Cerebellar nuclear complex (tissue), 1 donor: ENCODE results near the gene PMEL.
"Not testable (repeated sequence)": the region's sequence is repeated elsewhere in the genome, so short reads cannot be mapped to it uniquely, and the experiment has no call there.

ENCODE experiments used
- DNase-seq, 2 experiments: peaks; one replicate each; lab custom pipeline; 2025; lab: John Stamatoyannopoulos, UW

The PMEL gene

DNA sequence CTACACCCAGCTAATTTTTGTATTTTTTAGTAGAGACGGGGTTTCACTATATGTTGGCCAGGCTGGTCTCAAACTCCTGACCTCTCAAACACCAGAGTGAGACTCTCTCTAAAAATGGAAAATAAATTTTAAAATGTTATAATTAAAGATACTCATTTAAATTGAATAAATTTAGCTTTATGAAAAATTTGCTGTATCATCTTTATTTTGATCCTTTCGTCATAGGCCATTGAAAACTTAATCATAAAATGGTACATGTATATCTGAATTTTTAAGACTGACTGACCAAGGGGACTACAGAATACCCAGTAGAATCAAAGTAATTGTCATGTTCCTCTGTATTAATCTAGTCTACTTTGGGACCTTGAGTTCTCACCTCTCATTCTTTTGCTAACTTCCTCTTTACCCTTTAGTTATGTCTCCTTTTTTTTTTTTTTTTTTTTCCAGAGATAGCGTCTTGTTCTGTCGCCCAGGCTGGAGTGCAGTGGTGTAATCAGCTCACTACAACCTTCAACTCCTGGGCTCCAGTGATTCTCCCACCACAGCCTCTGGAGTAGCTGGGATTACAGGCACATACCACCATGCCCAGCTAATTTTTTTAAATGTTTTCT, 17.5 kb upstream of the PMEL start:
- DNase-seq: no peak

DNA sequence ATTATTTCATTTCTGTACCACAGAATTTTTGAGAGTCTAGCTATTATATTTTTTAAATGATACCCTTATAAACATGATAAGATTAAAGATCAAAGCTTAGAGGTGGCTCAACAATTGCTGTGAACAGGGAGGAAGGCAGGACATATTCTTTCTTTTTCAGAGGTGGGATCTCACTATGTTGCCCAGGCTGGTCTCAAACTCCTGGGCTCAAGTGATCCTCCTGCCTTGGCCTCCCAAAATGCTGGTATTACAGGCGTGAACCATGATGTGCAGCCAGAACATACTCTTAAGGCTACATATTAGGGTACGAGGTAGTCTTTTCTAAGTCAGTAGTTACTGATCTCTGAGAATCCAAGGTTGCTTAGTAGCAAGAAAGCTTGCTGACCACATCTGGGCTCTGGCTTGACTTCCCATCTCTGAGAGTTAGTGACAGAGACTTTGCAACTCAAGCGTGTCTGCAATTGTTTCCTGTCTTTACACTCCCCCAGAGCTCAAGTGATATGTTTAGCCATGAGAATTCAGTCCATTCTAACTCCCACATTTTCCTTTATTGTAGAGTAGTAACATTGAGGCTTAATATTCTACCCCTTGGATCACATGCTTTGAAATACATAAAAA, 16.6 kb upstream of the PMEL start:
- no peak for DNase-seq

DNA sequence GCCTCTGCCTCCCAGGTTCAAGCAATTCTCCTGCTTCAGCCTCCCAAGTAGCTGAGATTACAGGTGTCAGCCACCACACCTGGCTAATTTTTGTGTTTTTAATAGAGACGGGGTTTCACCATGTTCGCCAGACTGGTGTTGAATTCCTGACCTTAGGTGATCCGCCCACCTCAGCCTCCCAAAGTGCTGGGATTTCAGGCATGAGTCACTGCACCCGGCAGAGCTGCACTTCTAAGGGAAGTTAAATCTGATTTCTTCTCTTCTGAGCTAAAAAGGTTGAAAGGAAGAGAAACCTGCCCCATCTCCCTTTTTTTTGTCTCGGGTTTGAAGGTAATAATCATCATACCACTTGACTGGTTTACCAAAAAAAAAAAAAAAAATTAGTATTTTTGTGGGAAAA, 16.0 kb upstream of the PMEL start:
- DNase-seq: not testable (repeated sequence)

DNA sequence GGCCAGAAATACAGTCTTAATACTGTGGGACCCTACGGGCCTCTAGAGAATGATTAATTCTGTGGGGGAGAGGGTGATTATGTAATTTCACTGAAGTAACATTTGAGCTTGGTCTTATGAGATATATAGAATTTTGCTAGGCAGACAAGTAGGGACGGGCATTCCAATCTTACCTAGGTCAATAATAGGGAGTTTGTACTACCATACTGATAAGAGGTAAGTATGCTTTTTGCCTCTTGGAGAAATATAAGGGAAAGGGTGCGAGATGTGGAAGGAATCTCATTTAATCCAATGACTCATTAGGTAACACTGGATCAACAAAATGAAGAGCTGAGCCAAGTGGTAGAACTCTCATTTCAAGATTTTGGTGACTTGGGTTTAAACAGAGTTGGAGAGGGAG, 13.2 kb upstream of the PMEL start:
- no peak for DNase-seq

DNA sequence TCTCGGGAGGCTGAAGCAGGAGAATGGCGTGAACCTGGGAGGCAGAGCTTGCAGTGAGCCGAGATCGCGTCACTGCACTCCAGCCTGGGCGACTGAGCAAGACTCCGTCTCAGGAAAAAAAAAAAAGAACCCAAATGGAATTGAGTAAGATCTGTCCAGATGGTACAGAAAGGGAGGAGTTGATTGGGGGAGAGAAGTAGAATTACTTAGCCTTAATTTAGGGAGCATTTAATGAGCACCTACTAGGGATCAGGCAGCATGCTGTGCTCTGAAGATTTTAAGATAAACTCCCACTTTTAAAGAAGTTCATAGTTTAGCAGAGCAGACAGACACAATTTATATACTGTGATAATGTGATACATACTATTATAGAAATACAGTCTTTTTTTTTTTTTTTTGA, 12.6 kb upstream of the PMEL start:
- no peak for DNase-seq

DNA sequence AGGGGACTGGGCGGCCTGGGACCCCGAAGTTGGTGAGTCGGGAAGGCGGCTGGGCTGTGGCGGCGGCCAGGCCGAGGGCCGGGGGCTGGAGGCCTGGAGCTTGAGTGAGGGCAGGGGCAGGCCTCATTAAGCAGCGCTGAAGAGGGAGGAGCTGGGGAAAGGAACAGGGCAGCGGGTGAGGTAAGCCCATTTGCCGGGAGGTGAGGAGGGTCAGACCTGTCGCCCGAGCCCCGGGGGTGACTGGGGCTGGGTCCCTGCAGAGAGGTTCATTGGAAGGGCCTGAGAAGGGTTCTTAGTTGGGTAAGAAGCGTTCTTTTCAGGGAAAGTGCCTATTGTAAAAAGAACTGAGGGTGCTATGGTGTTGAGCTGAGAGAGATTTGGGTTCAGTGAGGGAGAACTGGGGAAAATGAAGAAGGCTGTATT, 8.5 kb upstream of the PMEL start:
- DNase-seq: no peak

DNA sequence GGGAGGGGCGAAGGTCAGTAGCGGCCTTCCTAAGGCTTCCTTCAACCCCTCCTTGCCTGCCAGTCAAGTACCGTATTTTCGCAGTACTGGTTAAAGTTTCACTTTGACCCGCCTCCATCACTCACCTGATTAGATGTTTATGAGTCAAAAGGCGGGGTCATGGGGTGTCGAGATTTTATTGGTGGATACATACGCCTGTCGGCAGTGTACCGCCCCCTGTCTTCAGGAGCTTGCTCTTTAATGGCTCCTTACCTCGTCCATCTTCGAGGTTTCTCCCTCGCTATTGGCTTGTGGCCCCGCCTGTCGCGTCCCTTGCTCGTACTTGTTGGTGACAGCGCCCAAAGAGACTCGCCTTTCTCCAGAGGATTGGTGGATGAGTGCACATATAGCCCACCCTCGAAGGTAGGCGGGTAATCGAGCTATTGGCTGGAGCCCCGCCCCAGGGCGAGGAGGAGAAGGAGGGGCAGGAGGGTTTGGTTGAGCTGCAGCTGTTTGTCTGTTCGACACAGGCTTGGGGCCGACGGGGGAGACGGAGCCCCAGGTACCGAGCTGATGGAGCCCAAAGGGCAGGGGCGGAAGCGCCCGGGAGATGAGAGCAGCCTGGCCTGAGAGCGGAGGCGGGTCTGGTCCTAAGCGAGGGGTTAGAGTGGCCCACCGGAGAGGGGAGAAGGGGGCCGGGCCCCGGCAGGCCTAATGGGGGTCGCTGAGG, 7.9 kb upstream of the PMEL start, which contains the start of gene RAB5B:
RAB5B (plus strand) TSS at position 480 of the 709 bp plus-strand sequence. CDS start 12,883 bp downstream, outside the sequence.
- DNase-seq: peak; percentile 100

DNA sequence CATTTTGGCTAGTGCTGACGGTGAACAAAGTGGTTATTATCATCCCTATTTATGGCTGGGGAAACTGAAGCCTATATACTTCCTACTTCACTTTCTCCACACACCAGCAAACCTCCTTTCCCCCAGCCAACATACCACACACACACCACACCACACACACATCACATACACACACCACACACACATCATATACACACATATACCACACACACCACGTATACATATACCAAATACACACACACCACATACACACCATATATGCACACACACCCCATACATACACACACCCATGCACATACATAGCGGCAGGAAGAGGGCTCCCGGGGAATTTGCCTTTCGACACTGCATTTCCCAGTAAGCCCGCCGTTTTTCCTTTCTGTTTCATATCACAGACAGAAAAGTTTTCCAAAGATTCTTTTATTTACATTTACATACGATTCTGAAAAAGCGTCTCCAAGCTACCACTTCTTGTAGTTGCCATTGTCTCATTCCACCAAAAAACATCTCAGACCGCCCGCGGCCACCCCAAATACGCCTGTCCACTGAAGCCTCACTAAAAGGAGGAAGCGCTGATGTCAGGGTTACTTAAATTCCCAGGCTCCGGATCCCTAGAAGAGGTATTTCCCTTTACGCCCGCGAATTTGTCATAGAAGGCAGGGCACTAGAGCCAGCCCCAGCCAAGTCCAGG, 7.2 kb upstream of the PMEL start:
- no peak for DNase-seq

DNA sequence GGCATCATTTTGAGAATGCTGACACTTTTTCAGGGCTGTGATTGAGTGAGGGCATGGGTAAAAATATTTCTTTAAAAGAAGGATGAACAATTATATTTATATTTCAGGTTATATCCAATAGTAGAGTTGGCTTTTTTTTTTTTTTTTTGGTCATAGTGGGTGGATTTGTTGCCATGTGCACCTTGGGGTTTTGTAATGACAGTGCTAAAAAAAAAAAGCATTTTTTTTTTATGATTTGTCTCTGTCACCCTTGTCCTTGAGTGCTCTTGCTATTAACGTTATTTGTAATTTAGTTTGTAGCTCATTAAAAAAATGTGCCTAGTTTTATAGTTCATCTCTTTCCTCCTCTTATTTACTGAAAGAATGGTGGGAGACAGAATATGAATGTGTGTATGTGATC, 6.6 kb upstream of the PMEL start:
- DNase-seq: no peak

DNA sequence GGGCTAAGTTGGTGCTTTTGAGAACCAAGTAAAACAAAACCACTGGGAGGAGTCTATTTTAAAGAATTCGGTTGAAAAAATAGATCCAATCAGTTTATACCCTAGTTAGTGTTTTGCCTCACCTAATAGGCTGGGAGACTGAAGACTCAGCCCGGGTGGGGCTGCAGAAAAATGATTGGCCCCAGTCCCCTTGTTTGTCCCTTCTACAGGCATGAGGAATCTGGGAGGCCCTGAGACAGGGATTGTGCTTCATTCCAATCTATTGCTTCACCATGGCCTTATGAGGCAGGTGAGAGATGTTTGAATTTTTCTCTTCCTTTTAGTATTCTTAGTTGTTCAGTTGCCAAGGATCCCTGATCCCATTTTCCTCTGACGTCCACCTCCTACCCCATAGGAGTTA, 6.2 kb upstream of the PMEL start:
- DNase-seq: no peak

DNA sequence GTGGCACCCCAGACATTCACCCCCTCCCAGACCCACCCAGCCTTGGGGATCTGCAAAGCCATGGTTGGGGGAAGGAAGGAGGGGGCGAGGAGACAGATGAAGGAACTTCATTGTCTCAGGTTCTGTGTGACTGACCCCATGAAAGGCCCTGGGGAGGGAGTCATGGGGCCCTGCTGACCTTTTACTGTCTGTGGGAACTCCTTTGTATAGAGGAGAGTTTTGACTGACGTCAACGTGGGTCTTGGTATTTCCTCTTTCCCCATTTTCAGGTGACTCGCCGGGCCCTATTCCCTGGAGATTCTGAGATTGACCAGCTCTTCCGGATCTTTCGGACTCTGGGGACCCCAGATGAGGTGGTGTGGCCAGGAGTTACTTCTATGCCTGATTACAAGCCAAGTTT, 4.9 kb upstream of the PMEL start:
- DNase-seq: no peak

DNA sequence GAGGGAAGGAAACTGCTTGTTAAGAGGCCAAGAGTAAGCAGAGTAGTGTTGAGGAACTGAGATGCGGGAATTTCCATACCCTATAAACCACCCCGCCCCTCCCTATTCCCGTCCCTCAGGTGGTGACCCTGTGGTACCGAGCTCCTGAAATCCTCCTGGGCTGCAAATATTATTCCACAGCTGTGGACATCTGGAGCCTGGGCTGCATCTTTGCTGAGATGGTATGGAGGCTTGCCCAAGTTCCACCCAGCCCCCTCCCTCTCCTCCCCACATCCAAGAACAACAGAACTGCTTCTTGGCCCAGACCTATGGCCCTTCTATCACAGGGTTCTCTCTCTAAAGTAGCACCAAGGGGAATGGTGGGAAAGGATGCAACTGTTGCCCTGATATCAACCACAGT, 3.5 kb upstream of the PMEL start:
- DNase-seq: no peak

DNA sequence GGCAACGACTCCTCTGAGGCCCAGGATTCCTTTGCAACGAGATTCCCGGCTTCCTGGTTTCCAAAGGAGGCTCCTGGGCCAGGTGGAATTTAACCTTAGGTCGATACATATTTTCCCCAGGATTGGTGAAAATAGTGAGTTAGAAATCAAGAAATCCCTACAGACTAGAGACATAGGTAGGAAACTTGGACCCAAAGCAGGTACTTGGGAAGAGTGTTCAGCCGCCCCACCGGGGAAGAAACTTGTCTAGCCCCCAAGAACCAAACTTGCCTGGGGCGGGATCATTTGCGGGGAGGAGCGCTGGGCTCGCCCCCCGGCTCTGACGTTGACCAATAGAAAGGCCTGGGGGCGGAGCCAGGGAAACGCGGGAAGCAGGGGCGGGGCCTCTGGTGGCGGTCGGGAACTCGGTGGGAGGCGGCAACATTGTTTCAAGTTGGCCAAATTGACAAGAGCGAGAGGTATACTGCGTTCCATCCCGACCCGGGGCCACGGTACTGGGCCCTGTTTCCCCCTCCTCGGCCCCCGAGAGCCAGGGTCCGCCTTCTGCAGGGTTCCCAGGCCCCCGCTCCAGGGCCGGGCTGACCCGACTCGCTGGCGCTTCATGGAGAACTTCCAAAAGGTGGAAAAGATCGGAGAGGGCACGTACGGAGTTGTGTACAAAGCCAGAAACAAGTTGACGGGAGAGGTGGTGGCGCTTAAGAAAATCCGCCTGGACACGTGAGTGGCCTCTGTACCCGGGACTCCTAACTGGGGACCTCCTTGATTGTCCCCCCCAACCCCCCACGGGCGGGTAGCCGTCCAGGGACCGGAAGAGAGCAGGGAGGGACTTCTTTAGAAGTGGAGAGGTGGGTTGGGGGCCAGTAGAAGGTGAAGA, 803 bp upstream of the PMEL start, which contains the start of gene CDK2:
CDK2 (plus strand) TSS at position 423 of the 874 bp plus-strand sequence; CDS start at position 602, 179 bp downstream.
- DNase-seq: peak in 1 of 2 experiments; percentile 47

DNA sequence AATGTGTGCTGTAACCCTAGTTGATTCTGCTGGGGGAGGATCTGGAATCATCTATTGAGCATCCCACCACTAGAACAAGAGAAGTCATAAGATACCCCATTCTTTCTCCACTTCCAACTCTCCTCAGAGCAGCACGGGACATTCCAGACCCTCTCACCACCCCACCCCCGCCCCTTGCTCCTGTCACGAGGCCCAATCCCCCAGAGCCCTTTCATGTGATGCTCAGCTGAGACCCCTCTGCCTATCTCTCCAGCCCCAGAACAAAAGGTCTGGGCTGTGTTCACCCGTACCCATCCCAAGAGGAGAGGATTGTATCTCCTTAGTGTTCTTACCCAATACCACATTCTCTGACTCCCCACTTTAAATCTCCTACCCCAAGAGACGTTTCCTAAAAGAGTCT, 602 bp downstream of the PMEL start:
- DNase-seq: no peak

DNA sequence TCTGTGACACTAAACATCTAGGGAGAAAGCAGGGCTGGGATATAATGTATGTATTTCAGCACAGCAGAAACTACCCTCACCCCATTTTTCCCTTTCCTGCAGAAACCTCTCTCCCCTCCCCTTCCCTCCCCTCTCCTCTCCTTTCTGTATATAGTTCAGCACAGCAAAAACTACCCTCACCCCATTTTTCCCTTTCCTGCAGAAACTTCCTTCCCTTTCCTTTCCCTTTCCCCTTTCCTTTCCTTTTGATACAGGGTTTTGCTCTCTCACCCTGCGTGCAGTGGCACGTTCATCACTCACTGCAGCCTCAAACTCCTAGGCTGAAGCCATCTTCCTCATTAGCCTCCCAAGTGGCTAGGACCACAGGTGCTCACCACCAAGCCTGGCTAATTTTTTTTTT, 2.1 kb downstream of the PMEL start:
- no peak for DNase-seq

DNA sequence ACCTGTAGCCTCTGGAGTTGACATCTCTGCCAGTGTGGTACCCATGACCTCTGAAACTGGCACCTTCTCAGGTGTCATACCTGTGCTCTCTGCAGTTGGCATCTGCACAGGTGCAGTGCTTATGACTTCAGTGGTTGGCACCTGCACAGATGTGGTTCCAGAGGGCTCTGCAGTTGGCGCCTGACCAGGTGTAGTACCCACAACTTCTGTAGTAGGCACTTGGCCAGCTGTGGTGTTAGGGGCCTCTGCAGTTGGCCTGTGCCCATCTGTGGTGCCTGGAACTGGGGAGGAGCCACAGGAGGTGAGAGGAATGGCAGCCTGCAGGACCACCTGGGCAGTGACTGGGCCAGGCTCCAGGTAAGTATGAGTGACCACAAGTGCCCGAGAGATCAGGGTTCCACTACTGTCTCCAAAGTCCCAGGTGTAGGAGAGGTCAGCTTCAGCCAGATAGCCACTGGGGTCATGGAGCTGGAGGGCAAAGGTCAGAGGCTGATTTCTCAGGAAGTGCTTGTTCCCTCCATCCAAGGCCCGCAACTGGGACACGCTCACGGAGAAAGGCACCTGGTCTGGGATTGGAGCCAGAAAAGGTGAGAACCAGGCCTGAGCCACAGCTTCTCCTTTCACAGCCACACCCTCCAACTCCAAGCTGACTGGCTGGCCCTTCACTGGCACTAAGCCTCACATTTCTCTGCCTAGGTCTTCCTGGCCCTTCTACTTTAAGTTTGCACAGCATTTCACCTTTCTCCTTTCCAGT, 8.6 kb downstream of the PMEL start:
- DNase-seq: no peak

DNA sequence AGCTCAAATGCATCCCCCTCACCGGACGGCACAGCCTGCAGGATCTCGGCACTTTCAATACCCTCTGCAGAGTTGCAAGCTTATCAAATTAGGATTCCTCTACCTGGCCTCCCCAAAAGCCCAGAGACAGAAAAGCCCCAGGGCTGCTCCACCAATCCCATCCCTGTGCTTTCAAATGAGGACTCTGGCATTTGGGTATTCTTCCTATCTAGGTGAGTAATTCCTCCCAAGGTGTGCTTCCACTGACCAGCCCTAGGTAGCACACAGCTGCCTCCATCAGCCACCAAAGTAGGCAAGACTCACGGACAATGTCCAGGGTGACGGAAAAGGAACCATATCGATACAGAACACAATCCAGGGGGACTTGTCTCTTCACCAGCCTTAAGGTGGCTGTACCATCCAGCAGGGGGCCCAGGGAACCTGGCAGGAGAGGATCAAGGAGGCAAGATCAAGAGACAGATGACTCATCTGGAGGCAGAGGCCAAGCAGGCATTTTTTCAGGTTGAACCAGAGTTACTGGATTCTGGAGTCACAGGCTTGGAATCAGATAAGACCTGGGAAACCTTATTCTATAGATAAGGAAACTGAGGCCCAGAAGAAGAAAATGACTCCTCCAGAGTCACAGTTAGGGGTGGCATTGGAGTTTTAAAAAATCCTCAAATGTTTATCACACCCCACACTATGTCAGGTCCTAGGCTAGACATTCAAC, 9.9 kb downstream of the PMEL start:
- DNase-seq: no peak

DNA sequence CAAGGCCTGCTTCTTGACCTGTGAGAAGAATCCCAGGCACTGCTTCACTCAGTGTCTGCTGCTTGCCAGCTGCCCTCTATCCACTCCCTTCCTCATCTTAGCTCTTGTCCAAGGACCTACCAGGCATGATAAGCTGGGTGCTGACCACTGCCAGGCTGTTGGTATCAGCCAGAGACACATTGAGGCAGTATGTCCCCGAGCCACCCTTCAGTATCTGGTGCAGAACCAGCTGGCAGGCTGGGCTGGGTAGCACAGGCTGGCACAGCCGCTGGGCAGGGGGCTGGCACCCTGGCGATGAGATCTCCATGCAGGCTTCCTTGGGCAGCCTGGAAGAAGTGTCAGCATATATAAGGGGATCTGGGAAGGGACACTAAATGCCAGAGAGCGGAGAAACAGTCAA, 10.5 kb downstream of the PMEL start:
- no peak for DNase-seq

DNA sequence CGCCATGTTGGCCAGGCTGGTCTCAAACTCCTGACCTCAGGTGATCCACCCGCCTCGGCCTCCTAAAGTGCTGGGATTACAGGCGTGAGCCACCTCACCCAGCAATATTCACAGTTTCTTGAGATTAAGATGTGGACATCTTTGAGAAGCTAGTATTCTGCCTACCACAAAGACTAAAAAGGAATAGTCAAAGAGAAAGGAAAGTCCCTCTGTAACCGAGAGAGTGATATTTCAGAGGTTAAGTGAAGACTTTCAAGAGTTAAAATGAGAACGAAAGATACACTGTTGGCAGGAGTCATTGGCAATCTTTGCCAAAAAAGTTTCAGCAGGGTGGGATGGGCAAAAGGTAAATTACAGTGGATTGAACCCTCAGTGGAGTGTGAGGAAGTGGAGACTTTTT, 19.3 kb downstream of the PMEL start:
- DNase-seq: no peak

DNA sequence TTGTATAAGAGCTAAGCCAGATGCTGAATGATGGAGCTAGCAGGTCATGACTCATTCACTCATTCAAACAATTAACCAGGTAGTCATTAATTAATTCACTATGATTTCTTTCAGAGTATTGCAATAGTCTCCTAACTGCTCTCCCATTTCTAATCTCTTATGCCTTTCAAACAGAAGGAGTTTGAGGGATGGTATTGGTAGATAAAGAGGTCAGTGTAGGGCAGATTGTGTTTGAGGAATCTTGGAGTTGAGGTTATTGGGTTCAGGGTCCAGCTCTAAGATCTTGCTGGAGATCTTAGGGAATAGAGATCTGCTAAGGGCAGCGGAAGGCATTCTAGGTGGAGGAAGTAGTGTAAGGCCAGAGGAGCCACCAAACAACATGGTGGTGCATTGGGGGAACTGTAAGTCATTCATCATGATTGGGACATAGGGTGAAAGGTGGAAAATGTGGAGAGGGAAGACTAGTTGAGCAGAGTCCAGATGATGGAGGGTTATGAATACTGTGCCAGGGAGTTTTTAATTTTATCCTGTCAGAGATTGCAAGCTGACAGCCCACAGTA, 23.2 kb downstream of the PMEL start:
- DNase-seq: no peak
